D341Med (cell line): Measurements from ENCODE around the gene MMP19.
"Not testable (repeated sequence)": the region's sequence is repeated elsewhere in the genome, so short reads cannot be mapped to it uniquely, and the experiment has no call there.

Source experiments
- DNase-seq: peaks from one replicate; pipeline ENCODE4 v3.0.0; 2012; ENCODE audit warnings: low spot score

MMP19 gene

GRCh38 chr12:55843431-55843830, 695 bp upstream of the MMP19 start:
- DNase-seq: no peak

GRCh38 chr12:55840581-55841351, 2.0 kb downstream of the MMP19 start:
- no peak for DNase-seq

- DNase-seq: no peak
Measured at GRCh38 chr12:55839345-55840140, 3.2 kb downstream of the MMP19 start.

- DNase-seq: no peak
Measured at GRCh38 chr12:55838361-55838760, 4.4 kb downstream of the MMP19 start.

- DNase-seq: not testable (repeated sequence)
Measured at GRCh38 chr12:55834400-55834799, 8.3 kb downstream of the MMP19 start.

GRCh38 chr12:55833056-55833455, 9.7 kb downstream of the MMP19 start:
- no peak for DNase-seq

- no peak for DNase-seq
Measured at GRCh38 chr12:55831447-55831815, 11.3 kb downstream of the MMP19 start.

- peak; percentile 85 for DNase-seq
Measured at GRCh38 chr12:55830601-55831446, 11.9 kb downstream of the MMP19 start.

- peak; percentile 70 for DNase-seq
Measured at GRCh38 chr12:55829967-55830600, 12.7 kb downstream of the MMP19 start.

GRCh38 chr12:55828357-55828756, 14.4 kb downstream of the MMP19 start:
- DNase-seq: no peak

GRCh38 chr12:55827806-55828205, 14.9 kb downstream of the MMP19 start:
- no peak for DNase-seq

GRCh38 chr12:55824726-55825125, 18.0 kb downstream of the MMP19 start:
- no peak for DNase-seq

GRCh38 chr12:55823419-55823818, 19.3 kb downstream of the MMP19 start:
- no peak for DNase-seq

- no peak for DNase-seq
Measured at GRCh38 chr12:55822228-55822627, 20.5 kb downstream of the MMP19 start.

- DNase-seq: no peak
Measured at GRCh38 chr12:55820679-55821078, 22.1 kb downstream of the MMP19 start.

GRCh38 chr12:55818886-55819285, 23.9 kb downstream of the MMP19 start:
- DNase-seq: no peak

GRCh38 chr12:55818140-55818728, 24.5 kb downstream of the MMP19 start:
- peak; percentile 77 for DNase-seq

- peak; percentile 95 for DNase-seq
Measured at GRCh38 chr12:55817345-55818139, 25.2 kb downstream of the MMP19 start, which contains the start of the genes ORMDL2 and SARNP. Gene ORMDL2, plus strand, starts transcription at chr12:55818041. Its CDS starts 959 bp downstream, at chr12:55819000. Gene SARNP, minus strand, starts transcription at chr12:55817724. Its CDS starts 23 bp downstream, at chr12:55817701.

GRCh38 chr12:55816881-55817344, 25.8 kb downstream of the MMP19 start:
- peak; percentile 50 for DNase-seq

GRCh38 chr12:55815473-55815872, 27.3 kb downstream of the MMP19 start:
- DNase-seq: no peak
